Measurements from ENCODE around the gene RAB4A. TPM values are rescaled to one million over a fixed set of nuclear protein-coding genes. Genes with fewer than 3 reads are reported as not detected.

The RAB4A gene
- total RNA-seq, 1 experiment from 2014 or later = 66.7 TPM

GRCh38 chr1:229296541-229296941 is 25.6 kb downstream of the RAB4A start:
- H2BK15ac ChIP-seq (ENCODE audit: low read depth, low read length) = no peak overlapping the region
- peak overlapping the region in 2 of 3 experiments; percentile 15 to 41; a peak in 2 of 7 replicates for H3K27ac Mint-ChIP-seq
- WGBS (ENCODE audit: extremely low coverage, insufficient read length, low lambda C conversion rate) = no CpG with 5 or more reads among the region's 3 CpGs

More at GRCh38 chr1:229296541-229296941, 25.6 kb downstream of the RAB4A start:
- Mint-ChIP-seq H3K36me3 (ENCODE audit: insufficient read depth in 1 of 3, low read depth in 3 of 3) (peaks cover 13 to 35% (median 26%) of the 10 kb centered on the region in 3 experiments; a peak in 5 of 7 replicates), H3K4me1 (peaks cover 12 to 14% of the 10 kb centered on the region in 2 experiments), H3K9me3 (no peaks in the 10 kb centered on the region), H3K4me3 (no peak overlapping the region), H3K27me3 (ENCODE audit: low read depth) (no peaks in the 10 kb centered on the region)
- Histone ChIP-seq H4K20me1 (ENCODE audit: control insufficient read depth, insufficient read depth, insufficient read length) (no peaks in the 10 kb centered on the region), H4K8ac (replicated peaks; ENCODE audit: insufficient read length, low read depth, low read length) (no peak overlapping the region), H3K79me2 (ENCODE audit: insufficient read depth, low read length) (no peaks in the 10 kb centered on the region), H3K4ac (ENCODE audit: low read depth, low read length) (no peak overlapping the region), H2BK20ac (ENCODE audit: low read depth, low read length, poor library complexity, severe bottlenecking) (no peak overlapping the region), H4K91ac (ENCODE audit: insufficient read length, low read depth, low read length) (no peak overlapping the region), H3K23ac (ENCODE audit: insufficient read length, low read depth, low read length) (no peak overlapping the region), H2BK12ac (ENCODE audit: insufficient read length, low read depth, low read length) (no peak overlapping the region), H2BK5ac (ENCODE audit: insufficient read length, low read length) (no peak overlapping the region), H3T11ph (ENCODE audit: low read length) (no peak overlapping the region), H3K4me2 (ENCODE audit: insufficient read depth, insufficient read length, low read length) (no peak overlapping the region), H2BK120ac (ENCODE audit: low read depth, low read length, poor library complexity, severe bottlenecking) (no peak overlapping the region), H3K56ac (ENCODE audit: insufficient read length, low read depth, low read length) (no peak overlapping the region), H3K18ac (ENCODE audit: insufficient read length, low read depth, low read length) (no peak overlapping the region), H3K27ac (ENCODE audit: insufficient read length, low read depth, low read length) (no peak overlapping the region), H4K5ac (ENCODE audit: insufficient read length, low read depth, low read length) (no peak overlapping the region), H3K9me3 (ENCODE audit: control insufficient read depth, low read depth, low read length) (no peaks in the 10 kb centered on the region), H3K27me3 (ENCODE audit: insufficient read depth, low read length) (no peaks in the 10 kb centered on the region), H3K14ac (ENCODE audit: insufficient read depth, low read length) (no peak overlapping the region), H3K23me2 (ENCODE audit: insufficient read length, low read depth, low read length, poor library complexity, severe bottlenecking) (no peaks in the 10 kb centered on the region), H3K79me1 (ENCODE audit: insufficient read depth, low read depth, low read length, poor library complexity, severe bottlenecking) (no peaks in the 10 kb centered on the region), H3K9ac (ENCODE audit: extremely low read depth, insufficient read length, low read length) (no peak overlapping the region), H2AFZ (ENCODE audit: low read length) (no peak overlapping the region), H2AK5ac (ENCODE audit: insufficient read length, low read length) (no peak overlapping the region), H3K4me1 (ENCODE audit: insufficient read depth, low read length) (no peaks in the 10 kb centered on the region)
- TF ChIP-seq CTCF (conservative IDR thresholded peaks at IDR 0.05) = no peak
- no peak for DNase-seq
